Endothelial cell (in vitro differentiated cells): ENCODE results near the gene FBXW10. TPM values are rescaled to one million over a fixed set of nuclear protein-coding genes. Genes with fewer than 3 reads are reported as not detected.
A peak's percentile ranks its signal among the peaks of the same experiment; 100 is the strongest.
"Not testable (repeated sequence)": the region's sequence is repeated elsewhere in the genome, so short reads cannot be mapped to it uniquely, and the experiment has no call there.

ENCODE experiments used
- DNase-seq: peaks from one replicate; pipeline ENCODE4 v3.0.0; 2021; ENCODE audit warnings: low spot score
- H3K27ac Mint-ChIP-seq: one replicate; pipeline ENCODE4 v1.8.0; 2021; ENCODE audit warnings: mixed read lengths, inconsistent platforms; ENCODE audit not compliant: unreplicated experiment
- H3K27me3 Mint-ChIP-seq: one replicate; pipeline ENCODE4 v1.8.0; 2021; ENCODE audit warnings: mild to moderate bottlenecking, moderate library complexity, mixed read lengths, inconsistent platforms; ENCODE audit not compliant: unreplicated experiment
- H3K36me3 Mint-ChIP-seq: one replicate; pipeline ENCODE4 v1.8.0; 2021; ENCODE audit warnings: mild to moderate bottlenecking, low read depth, mixed read lengths, inconsistent platforms; ENCODE audit not compliant: unreplicated experiment
- H3K4me1 Mint-ChIP-seq: one replicate; pipeline ENCODE4 v1.8.0; 2021; ENCODE audit warnings: mild to moderate bottlenecking, mixed read lengths, inconsistent platforms; ENCODE audit not compliant: unreplicated experiment
- H3K4me3 Mint-ChIP-seq: one replicate; pipeline ENCODE4 v1.8.0; 2021; ENCODE audit warnings: mild to moderate bottlenecking, mixed read lengths, inconsistent platforms; ENCODE audit not compliant: unreplicated experiment
- H3K9me3 Mint-ChIP-seq: one replicate; pipeline ENCODE4 v1.8.0; 2021; ENCODE audit warnings: mixed read lengths, inconsistent platforms; ENCODE audit not compliant: unreplicated experiment
- CTCF ChIP-seq: fragments of 200-600 bp; sonication (generic); IDR thresholded peaks from one replicate; pipeline ENCODE4 v1.5.0; 2021; ENCODE audit warnings: antibody characterized with exemption; ENCODE audit not compliant: unreplicated experiment
- total RNA-seq: library from RNA; stranded (reverse); fragmentation: NEBNext Ultra II Directional; extraction: Animal tissue kit (Norgen Biotek cat#: 25700); gene quantifications from one replicate; pipeline ENCODE4 v1.2.1, GENCODE V29; 2021; ENCODE audit not compliant: unreplicated experiment

FBXW10 gene
- total RNA-seq, 1 donor from 2014 or later, result not detected

DNA sequence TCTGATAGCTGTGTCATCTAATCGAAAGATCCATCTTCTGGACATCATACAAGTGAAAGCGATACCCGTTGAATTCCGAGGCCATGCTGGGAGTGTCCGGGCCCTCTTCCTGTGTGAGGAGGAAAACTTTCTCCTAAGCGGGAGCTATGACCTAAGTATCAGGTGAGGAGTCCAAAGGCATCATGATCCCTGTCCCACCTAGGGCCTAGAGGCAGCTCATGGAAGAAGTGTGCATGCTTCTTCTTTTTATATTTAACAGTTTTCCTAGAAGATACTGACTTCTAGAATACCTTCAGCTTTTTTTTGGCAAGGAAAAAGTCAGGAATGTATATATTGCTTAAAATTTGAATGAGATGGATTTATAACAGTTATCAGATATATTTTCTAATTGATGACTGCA lies 14.5 kb downstream of the FBXW10 start:
- H3K27ac Mint-ChIP-seq, H3K4me1 Mint-ChIP-seq, DNase-seq, H3K27me3 Mint-ChIP-seq, H3K9me3 Mint-ChIP-seq, H3K4me3 Mint-ChIP-seq, H3K36me3 Mint-ChIP-seq: not testable (repeated sequence)

- not testable (repeated sequence) for H3K9me3 Mint-ChIP-seq, H3K4me3 Mint-ChIP-seq, H3K36me3 Mint-ChIP-seq, H3K27me3 Mint-ChIP-seq, DNase-seq, H3K27ac Mint-ChIP-seq, H3K4me1 Mint-ChIP-seq
These were observed 16.4 kb downstream of the FBXW10 start for GRCh38 chr17:18760221-18760620.

DNA sequence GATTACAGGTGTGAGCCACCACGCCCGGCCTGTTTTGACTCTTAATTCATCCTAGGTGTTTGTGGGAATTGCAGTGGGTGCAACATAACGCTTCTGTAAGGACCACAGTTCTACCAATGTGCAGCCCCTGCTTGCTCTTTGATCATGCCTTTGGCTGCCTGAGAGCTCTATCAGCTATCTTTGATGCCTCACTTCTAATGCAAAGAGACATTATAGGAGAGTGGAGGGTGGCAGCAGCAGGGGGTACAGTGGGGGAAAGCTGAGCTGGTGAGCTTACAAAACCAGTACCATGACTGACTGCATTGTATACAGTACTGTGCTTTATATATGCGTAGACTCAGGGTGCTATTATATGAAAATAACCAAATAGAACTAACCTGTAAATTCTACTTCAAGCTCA lies 26.7 kb downstream of the FBXW10 start:
- not testable (repeated sequence) for H3K27me3 Mint-ChIP-seq, H3K27ac Mint-ChIP-seq, H3K9me3 Mint-ChIP-seq, DNase-seq, H3K4me1 Mint-ChIP-seq, H3K36me3 Mint-ChIP-seq, H3K4me3 Mint-ChIP-seq

- not testable (repeated sequence) for H3K27me3 Mint-ChIP-seq, H3K4me1 Mint-ChIP-seq, H3K4me3 Mint-ChIP-seq, DNase-seq, H3K9me3 Mint-ChIP-seq, H3K36me3 Mint-ChIP-seq, H3K27ac Mint-ChIP-seq
These were observed 27.2 kb downstream of the FBXW10 start for GRCh38 chr17:18771066-18771465.

- Mint-ChIP-seq H3K9me3 (no peaks in the 10 kb centered on the region), H3K4me1 (no peaks in the 10 kb centered on the region), H3K36me3 (no peaks in the 10 kb centered on the region), H3K4me3 (no peak overlapping the region), H3K27me3 (peaks cover 2% of the 10 kb centered on the region), H3K27ac (no peak overlapping the region)
- TF ChIP-seq CTCF, result no peak
- DNase-seq, result no peak
These were observed 28.6 kb downstream of the FBXW10 start for GRCh38 chr17:18772471-18772870.

DNA sequence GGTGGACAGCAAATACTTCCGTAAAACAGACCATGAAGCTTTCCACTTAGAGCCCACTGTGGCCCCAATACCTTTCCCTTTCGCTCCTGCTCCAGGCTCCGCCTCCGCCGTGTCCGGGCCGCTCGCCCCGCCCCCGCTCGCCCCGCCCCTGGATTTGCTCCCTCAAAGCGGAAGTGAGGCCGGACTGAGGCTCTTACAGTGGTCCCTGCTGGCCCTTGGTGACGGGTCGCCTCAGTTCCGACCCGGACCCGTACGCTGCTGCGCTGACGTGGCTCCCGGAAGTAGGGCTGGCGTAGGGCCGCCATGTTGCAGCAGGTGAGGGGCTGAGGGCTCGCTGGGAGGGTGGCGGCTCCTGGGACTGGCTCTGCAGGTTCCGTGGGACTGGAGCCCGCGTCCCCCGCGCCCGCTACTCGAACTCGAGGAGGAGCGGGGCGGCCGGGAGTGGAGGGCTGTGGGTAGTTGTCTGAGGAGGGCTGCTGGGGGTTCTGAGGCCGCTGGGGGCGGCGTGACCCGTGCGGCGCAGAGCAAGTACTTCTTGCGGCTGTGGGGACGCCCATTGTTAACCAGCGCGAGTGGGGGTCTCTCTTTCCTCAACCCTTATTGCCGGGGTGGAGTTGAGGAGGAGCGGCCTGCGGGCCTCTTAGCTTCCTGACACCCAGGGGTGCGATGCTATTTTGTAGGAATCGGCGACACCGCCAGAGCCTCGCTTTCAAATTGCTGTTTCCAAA lies 37.3 kb downstream of the FBXW10 start, which contains the start of gene TVP23B:
Gene TVP23B (plus strand): TSS at position 193 of the 728 bp plus-strand sequence. CDS start 111 bp downstream, at position 304.
- H3K4me1 Mint-ChIP-seq, H3K9me3 Mint-ChIP-seq, H3K27me3 Mint-ChIP-seq, H3K36me3 Mint-ChIP-seq: not testable (repeated sequence)
- peak; percentile 95 for DNase-seq
- H3K4me3 Mint-ChIP-seq, result peak within 1 kb of the TSS; percentile 92
- H3K27ac Mint-ChIP-seq, result peak within 1 kb of the TSS; percentile 61

DNA sequence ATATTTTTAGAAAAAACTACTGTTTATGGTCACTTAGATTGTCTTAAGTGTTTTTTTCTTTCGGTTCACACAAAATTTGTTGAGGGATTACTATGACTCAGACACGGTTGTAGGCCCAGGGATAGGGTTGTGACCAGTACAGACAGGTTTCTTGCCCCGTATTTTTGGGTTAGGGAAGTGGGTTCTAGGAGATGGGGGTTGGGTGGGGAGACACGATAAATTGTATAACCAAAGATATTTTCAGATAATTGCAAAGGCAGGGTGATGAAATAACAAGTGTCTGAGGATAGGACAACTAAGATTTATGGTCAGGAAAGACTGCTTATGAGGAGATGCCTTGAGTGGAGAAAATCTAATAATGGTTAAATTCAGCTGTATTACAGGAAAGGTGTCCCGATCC lies 38.0 kb downstream of the FBXW10 start:
- not testable (repeated sequence) for DNase-seq, H3K9me3 Mint-ChIP-seq, H3K4me1 Mint-ChIP-seq, H3K36me3 Mint-ChIP-seq, H3K27me3 Mint-ChIP-seq
- Mint-ChIP-seq H3K27ac (peak overlapping the region; percentile 61), H3K4me3 (peak overlapping the region; percentile 84)

DNA sequence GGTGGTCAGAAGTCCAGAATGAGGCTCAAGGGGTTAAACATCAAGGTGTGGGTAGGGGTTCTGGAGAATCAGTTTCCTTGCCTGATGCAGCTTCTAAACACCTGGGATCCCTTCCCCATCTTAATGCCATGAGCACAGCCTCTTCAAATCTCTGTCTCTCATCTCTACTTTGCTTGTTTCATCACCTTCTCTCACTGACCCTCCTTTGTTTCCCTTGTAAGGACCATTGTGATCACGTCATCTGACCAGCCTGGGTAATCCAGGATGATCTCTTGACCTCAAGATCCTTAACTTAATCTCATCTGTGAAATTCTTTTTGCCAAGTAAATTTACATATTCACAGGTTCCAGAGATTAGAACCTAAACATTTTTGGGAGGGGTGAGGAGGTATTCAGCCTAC lies 42.1 kb downstream of the FBXW10 start:
- not testable (repeated sequence) for H3K4me1 Mint-ChIP-seq, H3K27ac Mint-ChIP-seq, H3K27me3 Mint-ChIP-seq, H3K4me3 Mint-ChIP-seq, DNase-seq, H3K9me3 Mint-ChIP-seq, H3K36me3 Mint-ChIP-seq

GRCh38 chr17:18786890-18787289 lies 43.0 kb downstream of the FBXW10 start:
- not testable (repeated sequence) for H3K36me3 Mint-ChIP-seq, H3K4me1 Mint-ChIP-seq, H3K27ac Mint-ChIP-seq, H3K4me3 Mint-ChIP-seq, H3K9me3 Mint-ChIP-seq, H3K27me3 Mint-ChIP-seq, DNase-seq

- not testable (repeated sequence) for H3K4me1 Mint-ChIP-seq, H3K36me3 Mint-ChIP-seq, H3K27ac Mint-ChIP-seq, H3K27me3 Mint-ChIP-seq, H3K9me3 Mint-ChIP-seq, DNase-seq, H3K4me3 Mint-ChIP-seq
These were observed 47.5 kb downstream of the FBXW10 start for GRCh38 chr17:18791402-18791801.

DNA sequence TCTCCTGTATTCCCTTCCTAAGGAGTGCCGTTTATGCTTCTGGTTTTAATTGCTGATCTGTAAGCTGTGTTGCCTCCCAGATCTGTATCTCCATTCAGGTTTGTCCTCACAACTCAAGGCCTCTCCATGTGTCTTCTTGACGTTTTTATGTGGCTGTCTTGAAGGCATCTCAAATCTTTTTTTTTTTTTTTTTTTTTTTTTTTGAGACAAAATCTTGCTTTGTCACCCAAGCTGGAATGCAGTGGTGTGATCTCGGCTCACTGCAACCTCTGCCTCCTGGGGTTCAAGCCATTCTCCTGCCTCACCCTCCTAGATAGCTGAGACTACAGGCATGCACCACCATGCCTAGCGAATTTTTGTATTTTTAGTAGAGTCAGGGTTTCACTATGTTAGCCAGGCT lies 51.0 kb downstream of the FBXW10 start:
- H3K4me1 Mint-ChIP-seq, H3K27me3 Mint-ChIP-seq, DNase-seq, H3K9me3 Mint-ChIP-seq, H3K4me3 Mint-ChIP-seq, H3K36me3 Mint-ChIP-seq, H3K27ac Mint-ChIP-seq: not testable (repeated sequence)
